Measurements from ENCODE around the gene SS18L1.

The SS18L1 gene

GRCh38 chr20:62205618-62206387, 62.2 kb downstream of the SS18L1 start:
- no peak overlapping the region for H3K27ac Mint-ChIP-seq
- no peaks in the 10 kb centered on the region for H3K27me3 Mint-ChIP-seq
- H3K36me3 Mint-ChIP-seq (ENCODE audit: low read depth) = peaks cover 10% of the 10 kb centered on the region
- H3K4me1 Mint-ChIP-seq = peaks cover 2% of the 10 kb centered on the region
- DNase-seq = no peak
- ATAC-seq = no peak
- H3K4me3 Mint-ChIP-seq = no peak overlapping the region
- no peaks in the 10 kb centered on the region for H3K9me3 Mint-ChIP-seq

GRCh38 chr20:62206388-62206775, 62.8 kb downstream of the SS18L1 start:
- ATAC-seq = no peak
- no peak overlapping the region for H3K4me3 Mint-ChIP-seq

GRCh38 chr20:62208061-62208794, 64.7 kb downstream of the SS18L1 start:
- H3K27ac Mint-ChIP-seq = no peak overlapping the region
- H3K27me3 Mint-ChIP-seq = no peaks in the 10 kb centered on the region
- peaks cover 1% of the 10 kb centered on the region for H3K4me1 Mint-ChIP-seq
- no peaks in the 10 kb centered on the region for H3K9me3 Mint-ChIP-seq
- no peak for ATAC-seq
- DNase-seq = no peak
- peaks cover 1% of the 10 kb centered on the region for H3K36me3 Mint-ChIP-seq (ENCODE audit: low read depth)
- H3K4me3 Mint-ChIP-seq = no peak overlapping the region

More at GRCh38 chr20:62206388-62206775, 62.8 kb downstream of the SS18L1 start:
- no peak for DNase-seq
- Mint-ChIP-seq H3K27ac (no peak overlapping the region), H3K4me1 (peaks cover 2% of the 10 kb centered on the region), H3K9me3 (no peaks in the 10 kb centered on the region), H3K27me3 (no peaks in the 10 kb centered on the region), H3K36me3 (ENCODE audit: low read depth) (peaks cover 10% of the 10 kb centered on the region)

- peaks cover under 1% of the 10 kb centered on the region for H3K27me3 Mint-ChIP-seq
- no peak overlapping the region for H3K4me3 Mint-ChIP-seq
- no peaks in the 10 kb centered on the region for H3K4me1 Mint-ChIP-seq
- ATAC-seq (no peak), DNase-seq (no peak)
- H3K36me3 Mint-ChIP-seq (ENCODE audit: low read depth) = no peaks in the 10 kb centered on the region
- no peaks in the 10 kb centered on the region for H3K9me3 Mint-ChIP-seq
- H3K27ac Mint-ChIP-seq = no peak overlapping the region
These were observed 65.5 kb downstream of the SS18L1 start for GRCh38 chr20:62208795-62209755.

- Mint-ChIP-seq H3K36me3 (ENCODE audit: low read depth) (no peaks in the 10 kb centered on the region), H3K27ac (no peak overlapping the region), H3K4me1 (no peaks in the 10 kb centered on the region), H3K4me3 (no peak overlapping the region), H3K9me3 (no peaks in the 10 kb centered on the region), H3K27me3 (peaks cover 6% of the 10 kb centered on the region)
- DNase-seq = no peak
- ATAC-seq = no peak
These were observed 66.4 kb downstream of the SS18L1 start for GRCh38 chr20:62209850-62210495.

GRCh38 chr20:62210496-62210855, 66.9 kb downstream of the SS18L1 start:
- Mint-ChIP-seq H3K9me3 (no peaks in the 10 kb centered on the region), H3K4me3 (no peak overlapping the region), H3K27me3 (peaks cover 9% of the 10 kb centered on the region), H3K36me3 (ENCODE audit: low read depth) (no peaks in the 10 kb centered on the region), H3K4me1 (no peaks in the 10 kb centered on the region), H3K27ac (no peak overlapping the region)
- no peak for DNase-seq
- ATAC-seq = no peak

- ATAC-seq (no peak), DNase-seq (no peak)
- Mint-ChIP-seq H3K27ac (no peak overlapping the region), H3K9me3 (no peaks in the 10 kb centered on the region), H3K4me1 (no peaks in the 10 kb centered on the region), H3K4me3 (no peak overlapping the region), H3K27me3 (peaks cover 11% of the 10 kb centered on the region), H3K36me3 (ENCODE audit: low read depth) (no peaks in the 10 kb centered on the region)
These were observed 67.6 kb downstream of the SS18L1 start for GRCh38 chr20:62211216-62211615.

- no peak overlapping the region for H3K27ac Mint-ChIP-seq
- peaks cover 11% of the 10 kb centered on the region for H3K27me3 Mint-ChIP-seq
- no peak for DNase-seq
- no peaks in the 10 kb centered on the region for H3K9me3 Mint-ChIP-seq
- no peak overlapping the region for H3K4me3 Mint-ChIP-seq
- no peak for ATAC-seq
- no peaks in the 10 kb centered on the region for H3K36me3 Mint-ChIP-seq (ENCODE audit: low read depth)
- no peaks in the 10 kb centered on the region for H3K4me1 Mint-ChIP-seq
These were observed 68.3 kb downstream of the SS18L1 start for GRCh38 chr20:62211769-62212288.

GRCh38 chr20:62212299-62212698, 68.7 kb downstream of the SS18L1 start:
- Mint-ChIP-seq H3K4me1 (no peaks in the 10 kb centered on the region), H3K27me3 (peaks cover 11% of the 10 kb centered on the region)

GRCh38 chr20:62214067-62214466, 70.5 kb downstream of the SS18L1 start:
- Mint-ChIP-seq H3K4me3 (no peak overlapping the region), H3K4me1 (no peaks in the 10 kb centered on the region), H3K27me3 (peaks cover 22% of the 10 kb centered on the region), H3K27ac (no peak overlapping the region), H3K9me3 (no peaks in the 10 kb centered on the region), H3K36me3 (ENCODE audit: low read depth) (no peaks in the 10 kb centered on the region)
- DNase-seq = no peak
- ATAC-seq = no peak

More at GRCh38 chr20:62212299-62212698, 68.7 kb downstream of the SS18L1 start:
- DNase-seq (no peak), ATAC-seq (no peak)
- Mint-ChIP-seq H3K27ac (no peak overlapping the region), H3K4me3 (no peak overlapping the region), H3K9me3 (no peaks in the 10 kb centered on the region), H3K36me3 (ENCODE audit: low read depth) (no peaks in the 10 kb centered on the region)

GRCh38 chr20:62215020-62215990, 71.7 kb downstream of the SS18L1 start:
- no peak for DNase-seq
- Mint-ChIP-seq H3K27ac (no peak overlapping the region), H3K9me3 (no peaks in the 10 kb centered on the region), H3K4me3 (no peak overlapping the region), H3K4me1 (no peaks in the 10 kb centered on the region), H3K27me3 (peaks cover 25% of the 10 kb centered on the region), H3K36me3 (ENCODE audit: low read depth) (no peaks in the 10 kb centered on the region)
- no peak for ATAC-seq

GRCh38 chr20:62215991-62216635, 72.5 kb downstream of the SS18L1 start:
- peaks cover 31% of the 10 kb centered on the region for H3K27me3 Mint-ChIP-seq
- H3K9me3 Mint-ChIP-seq = no peaks in the 10 kb centered on the region
- DNase-seq (no peak), ATAC-seq (no peak)
- H3K4me3 Mint-ChIP-seq = no peak overlapping the region
- H3K36me3 Mint-ChIP-seq (ENCODE audit: low read depth) = no peaks in the 10 kb centered on the region
- no peaks in the 10 kb centered on the region for H3K4me1 Mint-ChIP-seq
- H3K27ac Mint-ChIP-seq = no peak overlapping the region
